C4-2B (cell line): Measurements from ENCODE around the gene ERCC1.

ENCODE experiments used
- H3K27ac ChIP-seq: fragments of 450-650 bp; 2 replicates; pipeline ENCODE4 v1.5.1; 2017
- CTCF ChIP-seq: fragments of 450-650 bp; conservative IDR thresholded peaks from 2 replicates; pipeline ENCODE4 v1.5.1; 2017; ENCODE audit warnings: mild to moderate bottlenecking
- ZFX ChIP-seq: fragments of 450-650 bp; IDR thresholded peaks from 2 replicates; pipeline ENCODE4 v1.6.1; 2017

The ERCC1 gene

GRCh38 chr19:45370410-45371204 lies 53.1 kb downstream of the ERCC1 start, which contains the start of gene ERCC2:
Gene ERCC2 (minus strand): TSS chr19:45370573. CDS start chr19:45370540, 33 bp downstream.
- peak within 1 kb of the TSS; percentile 78 for H3K27ac ChIP-seq
- TF ChIP-seq ZFX (no peak), CTCF (no peak)

- H3K27ac ChIP-seq, result no peak overlapping the region
- TF ChIP-seq ZFX, result no peak
- no peak for TF ChIP-seq CTCF
Observed at GRCh38 chr19:45368737-45369340, 54.9 kb downstream of the ERCC1 start.

- no peak overlapping the region for H3K27ac ChIP-seq
Observed at GRCh38 chr19:45368127-45368526, 55.6 kb downstream of the ERCC1 start.

GRCh38 chr19:45364696-45365095 lies 59.0 kb downstream of the ERCC1 start:
- H3K27ac ChIP-seq, result no peak overlapping the region

More at GRCh38 chr19:45368127-45368526, 55.6 kb downstream of the ERCC1 start:
- no peak for TF ChIP-seq CTCF
- no peak for TF ChIP-seq ZFX

GRCh38 chr19:45363861-45364459 lies 59.8 kb downstream of the ERCC1 start:
- H3K27ac ChIP-seq, result no peak overlapping the region
- TF ChIP-seq CTCF, result no peak
- TF ChIP-seq ZFX, result no peak

More at GRCh38 chr19:45364696-45365095, 59.0 kb downstream of the ERCC1 start:
- TF ChIP-seq ZFX (no peak), CTCF (no peak)

GRCh38 chr19:45362291-45362690 lies 61.4 kb downstream of the ERCC1 start:
- TF ChIP-seq CTCF, result no peak
- TF ChIP-seq ZFX, result no peak
- no peak overlapping the region for H3K27ac ChIP-seq

- TF ChIP-seq CTCF, result no peak
- TF ChIP-seq ZFX, result no peak
Observed at GRCh38 chr19:45361608-45362007, 62.1 kb downstream of the ERCC1 start.

More at GRCh38 chr19:45361608-45362007, 62.1 kb downstream of the ERCC1 start:
- no peak overlapping the region for H3K27ac ChIP-seq
